Stimulated activated CD4-positive, alpha-beta T cell treated with anti-CD3 and anti-CD28 coated beads, Interleukin-1b, Interleukin-23, amount 100 ng/mL, for 24 hours (primary cell): ENCODE data around the gene NMT1.

Experiments
- DNase-seq, 4 experiments: peaks; one replicate each; pipeline ENCODE4 v3.0.0-alpha.2; 2020; ENCODE audit warnings: low read depth in 4 of 4, low spot score in 1 of 4

Gene NMT1

GRCh38 chr17:45060797-45061605, at the start of gene NMT1:
Gene NMT1, plus strand, starts transcription at chr17:45061317. Its CDS starts 13 bp downstream, at chr17:45061330.
- DNase-seq, result peak; percentile 75 to 93 (median 92)

GRCh38 chr17:45011767-45012166, 49.4 kb upstream of the NMT1 start:
- no peak for DNase-seq

- no peak for DNase-seq
These were observed 47.8 kb upstream of the NMT1 start for GRCh38 chr17:45013021-45013997.

- DNase-seq, result no peak
These were observed 44.9 kb upstream of the NMT1 start for GRCh38 chr17:45016237-45016636.

GRCh38 chr17:45016823-45017222, 44.3 kb upstream of the NMT1 start:
- no peak for DNase-seq

GRCh38 chr17:45018514-45018847, 42.6 kb upstream of the NMT1 start:
- DNase-seq, result no peak

GRCh38 chr17:45018848-45019711, 42.0 kb upstream of the NMT1 start:
- peak in 1 of 4 experiments; percentile 42 for DNase-seq

GRCh38 chr17:45020354-45021138, 40.6 kb upstream of the NMT1 start:
- no peak for DNase-seq

GRCh38 chr17:45021607-45022287, 39.4 kb upstream of the NMT1 start:
- peak; percentile 39 to 57 (median 46) for DNase-seq

- DNase-seq, result no peak
These were observed 38.8 kb upstream of the NMT1 start for GRCh38 chr17:45022288-45022648.

GRCh38 chr17:45022655-45023339, 38.3 kb upstream of the NMT1 start:
- DNase-seq, result no peak

GRCh38 chr17:45029096-45029495, 32.0 kb upstream of the NMT1 start:
- DNase-seq, result no peak

- no peak for DNase-seq
These were observed 31.2 kb upstream of the NMT1 start for GRCh38 chr17:45029758-45030423.

GRCh38 chr17:45030733-45031132, 30.4 kb upstream of the NMT1 start:
- no peak for DNase-seq

GRCh38 chr17:45031231-45032173, 29.6 kb upstream of the NMT1 start:
- DNase-seq, result no peak

- no peak for DNase-seq
These were observed 29.0 kb upstream of the NMT1 start for GRCh38 chr17:45032174-45032541.

- no peak for DNase-seq
These were observed 26.5 kb upstream of the NMT1 start for GRCh38 chr17:45034599-45034998.

GRCh38 chr17:45035848-45036247, 25.3 kb upstream of the NMT1 start:
- no peak for DNase-seq
